Esophagus squamous epithelium (tissue), 5 donors: ENCODE results near the gene SLC35F4. TPM values are rescaled to one million over a fixed set of nuclear protein-coding genes. Genes with fewer than 3 reads are reported as not detected.

Experiments
- DNase-seq: peaks from one replicate; lab custom pipeline; 2025; lab: John Stamatoyannopoulos, UW
- H3K27ac ChIP-seq, 4 donors: fragments of 200-600 bp; sonication (generic); one replicate each; pipeline ENCODE4 v1.5.1; 2016 to 2019; ENCODE audit warnings: mild to moderate bottlenecking in 1 of 4
- H3K27me3 ChIP-seq, 4 donors: fragments of 200-600 bp; sonication (generic); 1 replicate in 3 of 4; 2 replicates in 1 of 4; pipeline versions ENCODE4 v1.5.1 to v1.6.0; 2017 to 2021; ENCODE audit warnings: antibody characterized with exemption in 1 of 4
- H3K36me3 ChIP-seq, 3 donors: fragments of 200-600 bp; sonication (generic); one replicate each; pipeline ENCODE4 v1.5.1; 2016 to 2019
- H3K4me1 ChIP-seq, 3 donors: fragments of 200-600 bp; sonication (generic); one replicate each; pipeline ENCODE4 v1.5.1; 2017 to 2019
- H3K4me3 ChIP-seq, 4 donors: fragments of 200-600 bp; sonication (generic); 1 replicate in 3 of 4; 2 replicates in 1 of 4; pipeline ENCODE4 v1.5.1; 2016 to 2019; ENCODE audit warnings: mild to moderate bottlenecking in 2 of 4, moderate library complexity in 1 of 4
- H3K9me3 ChIP-seq, 3 donors: fragments of 200-600 bp; sonication (generic); one replicate each; pipeline ENCODE4 v1.5.1; 2016 to 2019
- POLR2A ChIP-seq, 4 donors: fragments of 450-650 bp; IDR thresholded peaks; one replicate each; pipeline ENCODE4 v1.6.1; 2017; ENCODE audit warnings: antibody characterized with exemption in 4 of 4, mild to moderate bottlenecking in 4 of 4, moderate library complexity in 3 of 4
- WGBS, 2 donors: methylation state at CpG; one replicate each; pipeline ENCODE4 v1.1.5; 2018; 5-methylcytosine and 5-hydroxymethylcytosine counted together
- intact Hi-C: fragments of 100-400 bp; cut with DNase I; formaldehyde crosslinking; loops from one replicate; pipeline ENCODE4 v1.15.0; 2022
- total RNA-seq, 4 donors: library from RNA; depleted of rRNA; stranded (reverse); fragments of >200 nt; gene quantifications; one replicate each; pipeline ENCODE4 v1.1.0, GENCODE V29; 2016
- TF ChIP-seq, protein P1 (sequence below), 6 experiments: fragments of 450-650 bp in 4 of 6; fragments of 200-600 bp in 2 of 6; sonication (generic) in 2 of 6; IDR thresholded peaks; one replicate each; pipeline ENCODE4 v1.5.1; 2016 to 2019; ENCODE audit warnings: antibody characterized with exemption in 6 of 6, mild to moderate bottlenecking in 4 of 6, moderate library complexity in 4 of 6
- donor health status: DM: yes; HTN: yes; CAD: no.

SLC35F4 gene
- not detected for total RNA-seq

GRCh38 chr14:57865403-57866198 is at the start of gene SLC35F4:
SLC35F4 (minus strand) TSS chr14:57866092.
- DNase-seq, result no peak
- H3K27ac ChIP-seq, result no peak within 1 kb of the TSS
- peak within 1 kb of the TSS in 2 of 4 donors; percentile 23 to 45 for H3K4me3 ChIP-seq
- TF ChIP-seq, protein P1, sequence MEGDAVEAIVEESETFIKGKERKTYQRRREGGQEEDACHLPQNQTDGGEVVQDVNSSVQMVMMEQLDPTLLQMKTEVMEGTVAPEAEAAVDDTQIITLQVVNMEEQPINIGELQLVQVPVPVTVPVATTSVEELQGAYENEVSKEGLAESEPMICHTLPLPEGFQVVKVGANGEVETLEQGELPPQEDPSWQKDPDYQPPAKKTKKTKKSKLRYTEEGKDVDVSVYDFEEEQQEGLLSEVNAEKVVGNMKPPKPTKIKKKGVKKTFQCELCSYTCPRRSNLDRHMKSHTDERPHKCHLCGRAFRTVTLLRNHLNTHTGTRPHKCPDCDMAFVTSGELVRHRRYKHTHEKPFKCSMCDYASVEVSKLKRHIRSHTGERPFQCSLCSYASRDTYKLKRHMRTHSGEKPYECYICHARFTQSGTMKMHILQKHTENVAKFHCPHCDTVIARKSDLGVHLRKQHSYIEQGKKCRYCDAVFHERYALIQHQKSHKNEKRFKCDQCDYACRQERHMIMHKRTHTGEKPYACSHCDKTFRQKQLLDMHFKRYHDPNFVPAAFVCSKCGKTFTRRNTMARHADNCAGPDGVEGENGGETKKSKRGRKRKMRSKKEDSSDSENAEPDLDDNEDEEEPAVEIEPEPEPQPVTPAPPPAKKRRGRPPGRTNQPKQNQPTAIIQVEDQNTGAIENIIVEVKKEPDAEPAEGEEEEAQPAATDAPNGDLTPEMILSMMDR (IDR thresholded peaks at IDR 0.05), result no peak
- TF ChIP-seq POLR2A (IDR thresholded peaks at IDR 0.05), result no peak
- H3K36me3 ChIP-seq, result no peaks in the 10 kb centered on the region
- peaks cover 3 to 18% (median 8%) of the 10 kb centered on the region in 3 donors for H3K4me1 ChIP-seq
- peaks cover 4 to 59% (median 12%) of the 10 kb centered on the region in 4 donors for H3K27me3 ChIP-seq
- no peaks in the 10 kb centered on the region for H3K9me3 ChIP-seq
- intact Hi-C loops, result no loop called here
- 0 to 16% methylated on average over 11 of the region's 91 CpGs for WGBS, 2 donors

DNA sequence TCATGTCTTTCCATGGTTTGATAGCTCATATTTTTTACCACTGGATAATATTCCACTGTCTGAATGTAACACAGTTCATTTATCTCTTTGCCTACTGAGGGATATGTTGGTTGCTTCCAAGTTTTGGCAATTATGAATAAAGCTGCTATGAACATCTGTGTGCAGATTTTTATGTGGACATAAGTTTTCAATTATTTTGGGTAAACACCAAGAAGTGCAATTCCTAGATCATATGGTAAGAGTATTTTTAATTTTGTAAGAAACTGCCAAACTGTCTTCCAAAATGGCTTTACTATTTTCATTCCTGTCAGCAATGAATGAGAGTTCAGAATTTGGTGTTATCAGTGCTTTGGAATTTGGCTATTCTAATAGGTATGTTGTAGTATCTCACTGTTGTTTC is 43.7 kb upstream of the SLC35F4 start:
- Histone ChIP-seq H3K27me3 (no peaks in the 10 kb centered on the region), H3K9me3 (no peaks in the 10 kb centered on the region), H3K27ac (no peak overlapping the region), H3K4me3 (no peak overlapping the region), H3K36me3 (no peaks in the 10 kb centered on the region), H3K4me1 (no peaks in the 10 kb centered on the region)
- DNase-seq, result no peak
- intact Hi-C loops, result no loop called here
- no peak for TF ChIP-seq POLR2A (IDR thresholded peaks at IDR 0.05)
- TF ChIP-seq, protein P1 (IDR thresholded peaks at IDR 0.05), result no peak

DNA sequence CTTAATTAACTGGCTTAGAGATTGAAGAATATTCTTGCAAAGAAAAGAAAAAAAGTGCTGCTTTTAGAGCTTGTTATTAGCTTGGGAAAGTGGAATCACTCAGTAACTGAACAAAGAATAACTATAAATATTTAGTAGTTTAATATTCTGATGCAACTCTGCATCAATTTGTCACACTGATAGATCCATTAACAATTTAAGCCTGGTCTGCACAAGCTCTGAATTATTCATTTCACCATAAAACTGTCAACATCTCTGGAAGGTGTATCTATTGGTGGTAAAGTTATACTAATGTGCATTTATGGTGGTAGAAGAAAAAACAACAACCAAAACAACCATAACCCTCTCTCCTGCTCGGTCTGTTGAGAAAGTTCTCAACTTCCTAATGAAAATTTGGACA is 38.1 kb upstream of the SLC35F4 start:
- H3K9me3 ChIP-seq, result no peaks in the 10 kb centered on the region
- no peak for DNase-seq
- intact Hi-C loops, result no loop called here

GRCh38 chr14:57898837-57899572 is 33.1 kb upstream of the SLC35F4 start:
- H3K36me3 ChIP-seq, result no peaks in the 10 kb centered on the region
- no peaks in the 10 kb centered on the region for H3K9me3 ChIP-seq
- intact Hi-C loops, result no loop called here
- DNase-seq, result no peak
- TF ChIP-seq, protein P1 (IDR thresholded peaks at IDR 0.05), result no peak
- no peak for TF ChIP-seq POLR2A (IDR thresholded peaks at IDR 0.05)
- no peaks in the 10 kb centered on the region for H3K27me3 ChIP-seq
- H3K4me3 ChIP-seq, result no peak overlapping the region
- H3K4me1 ChIP-seq, result no peaks in the 10 kb centered on the region
- no peak overlapping the region for H3K27ac ChIP-seq
- WGBS, 2 donors, result 65 to 70% methylated on average over 7 of the region's 7 CpGs

More for the DNA sequence above, 38.1 kb upstream of the SLC35F4 start:
- TF ChIP-seq POLR2A (IDR thresholded peaks at IDR 0.05), result no peak
- TF ChIP-seq, protein P1 (IDR thresholded peaks at IDR 0.05), result no peak
- no peaks in the 10 kb centered on the region for H3K27me3 ChIP-seq
- H3K4me1 ChIP-seq, result no peaks in the 10 kb centered on the region
- H3K36me3 ChIP-seq, result no peaks in the 10 kb centered on the region
- no peak overlapping the region for H3K4me3 ChIP-seq
- WGBS, 2 donors, result 54 to 57% methylated on average over 1 of the region's 1 CpG
- H3K27ac ChIP-seq, result no peak overlapping the region

DNA sequence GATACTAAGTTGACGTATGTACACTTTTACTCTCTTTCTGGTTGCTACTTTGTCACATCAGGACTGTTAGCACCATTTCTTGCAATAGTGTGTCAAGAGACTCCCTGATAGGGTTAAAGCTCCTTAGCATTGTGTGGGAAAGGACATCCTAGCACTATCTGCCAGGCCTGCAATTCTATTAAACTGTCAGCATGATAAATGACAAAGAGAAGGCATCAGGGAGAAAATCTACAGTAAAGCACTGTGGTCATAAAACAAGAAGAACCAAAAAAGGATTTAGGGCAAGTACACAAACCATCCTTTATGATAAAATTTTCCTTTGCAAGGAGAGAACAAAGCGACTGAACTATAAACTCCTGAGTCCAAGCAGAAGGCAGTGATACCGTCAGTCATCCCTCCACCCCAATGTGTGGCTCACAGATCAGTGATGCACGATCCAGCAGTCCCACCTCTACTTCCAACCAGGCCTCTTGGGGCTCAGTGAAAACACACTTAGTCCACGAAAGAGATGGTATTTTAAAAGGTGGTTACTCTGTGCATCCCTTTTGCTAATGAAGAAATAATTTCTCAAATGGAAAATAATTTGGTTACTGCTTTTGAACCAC is 31.4 kb upstream of the SLC35F4 start:
- Histone ChIP-seq H3K4me1 (no peaks in the 10 kb centered on the region), H3K4me3 (no peak overlapping the region), H3K27me3 (no peaks in the 10 kb centered on the region), H3K27ac (no peak overlapping the region), H3K36me3 (no peaks in the 10 kb centered on the region), H3K9me3 (no peaks in the 10 kb centered on the region)
- TF ChIP-seq, protein P1 (IDR thresholded peaks at IDR 0.05), result no peak
- TF ChIP-seq POLR2A (IDR thresholded peaks at IDR 0.05), result no peak
- no peak for DNase-seq
- 41 to 48% methylated on average over 5 of the region's 5 CpGs for WGBS, 2 donors
- intact Hi-C loops, result no loop called here
